Left ventricle myocardium inferior (tissue), 1 donor: ENCODE measurements around the gene NOL4. TPM values are rescaled to one million over a fixed set of nuclear protein-coding genes. Genes with fewer than 3 reads are reported as not detected.
"Not testable (repeated sequence)": the region's sequence is repeated elsewhere in the genome, so short reads cannot be mapped to it uniquely, and the experiment has no call there.

ENCODE experiments used
- DNase-seq: peaks from one replicate; pipeline ENCODE4 v3.0.0-alpha.2; 2020
- H3K27ac ChIP-seq: fragments of 200-600 bp; replicated peaks from 2 replicates; pipeline ENCODE4 v1.8.0; 2021
- H3K27me3 ChIP-seq: fragments of 200-600 bp; 2 replicates; pipeline ENCODE4 v1.8.0; 2021; ENCODE audit warnings: low read depth
- H3K36me3 ChIP-seq: fragments of 200-600 bp; 2 replicates; pipeline ENCODE4 v1.8.0; 2021
- H3K4me1 ChIP-seq: fragments of 200-600 bp; 2 replicates; pipeline ENCODE4 v1.8.0; 2021
- H3K4me3 ChIP-seq: fragments of 200-600 bp; 2 replicates; pipeline ENCODE4 v1.8.0; 2021; ENCODE audit warnings: mild to moderate bottlenecking, moderate library complexity
- H3K9me3 ChIP-seq: fragments of 200-600 bp; replicated peaks from 2 replicates; pipeline ENCODE4 v1.8.0; 2021
- CTCF ChIP-seq: fragments of 200-600 bp; IDR thresholded peaks from 2 replicates; pipeline ENCODE4 v1.8.0; 2021; ENCODE audit warnings: antibody characterized with exemption, mild to moderate bottlenecking, borderline replicate concordance
- intact Hi-C: fragments of 100-400 bp; cut with micrococcal nuclease; formaldehyde crosslinking; loops from one replicate; pipeline ENCODE4 v1.11.0; 2022
- total RNA-seq: library from RNA; stranded (reverse); fragmentation: NEBNext Ultra II Directional; extraction: Animal tissue kit (Norgen Biotek cat#: 25700); gene quantifications from one replicate; pipeline ENCODE4 v1.2.1, GENCODE V29; 2021
- donor health status: DM: no; HTN: yes; CAD: no; lungs with severe emphysema.

Gene NOL4
- total RNA-seq, 1 donor from 2014 or later = not detected

- Histone ChIP-seq H3K4me1 (no peaks in the 10 kb centered on the region), H3K27ac (no peak overlapping the region), H3K36me3 (no peaks in the 10 kb centered on the region), H3K4me3 (no peak overlapping the region), H3K27me3 (no peaks in the 10 kb centered on the region), H3K9me3 (peaks cover 22% of the 10 kb centered on the region)
- DNase-seq = no peak
- no peak for TF ChIP-seq CTCF
- intact Hi-C loops = no loop called here
These were observed 24.0 kb upstream of the NOL4 start for GRCh38 chr18:34248727-34249126.

GRCh38 chr18:34242739-34243138 lies 18.0 kb upstream of the NOL4 start:
- H3K27ac ChIP-seq = no peak overlapping the region
- H3K4me1 ChIP-seq = no peaks in the 10 kb centered on the region
- no peaks in the 10 kb centered on the region for H3K36me3 ChIP-seq
- no peak for TF ChIP-seq CTCF
- H3K9me3 ChIP-seq = peaks cover 25% of the 10 kb centered on the region
- DNase-seq = no peak
- intact Hi-C loops = no loop called here
- H3K27me3 ChIP-seq = no peaks in the 10 kb centered on the region
- H3K4me3 ChIP-seq = no peak overlapping the region

DNA sequence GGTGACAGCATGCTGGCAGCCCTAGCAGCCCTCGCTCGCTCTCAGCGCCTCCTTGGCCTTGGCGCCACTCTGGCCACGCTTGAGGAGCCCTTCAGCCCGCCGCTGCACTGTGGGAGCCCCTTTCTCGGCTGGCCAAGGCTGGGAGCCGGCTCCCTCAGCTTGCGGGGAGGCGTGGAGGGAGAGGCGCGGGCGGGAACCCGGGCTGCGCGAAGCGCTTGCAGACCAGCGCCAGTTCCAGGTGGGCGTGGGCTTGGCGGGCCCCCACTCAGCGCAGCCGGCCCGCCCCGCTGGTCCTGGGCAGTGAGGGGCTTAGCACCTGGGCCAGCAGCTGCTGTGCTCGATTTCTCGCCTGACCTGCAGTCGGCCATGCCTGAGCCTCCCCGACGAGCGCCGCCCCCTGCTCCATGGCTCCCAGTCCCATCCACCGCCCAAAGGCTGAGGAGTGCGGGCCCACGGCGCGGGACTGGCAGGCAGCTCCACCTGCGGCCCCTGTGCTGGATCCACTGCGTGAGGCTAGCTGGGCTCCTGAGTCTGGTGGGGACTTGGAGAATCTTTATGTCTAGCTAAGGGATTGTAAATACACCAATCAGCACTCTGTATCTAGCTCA lies 9.2 kb upstream of the NOL4 start:
- intact Hi-C loops, H3K4me1 ChIP-seq, H3K36me3 ChIP-seq, H3K4me3 ChIP-seq, DNase-seq, H3K27ac ChIP-seq: not testable (repeated sequence)
- Histone ChIP-seq H3K9me3 (peaks cover 12% of the 10 kb centered on the region), H3K27me3 (peaks cover 14% of the 10 kb centered on the region)

- TF ChIP-seq CTCF = no peak
- Histone ChIP-seq H3K4me3 (peak overlapping the region; percentile 63), H3K4me1 (peaks cover 36% of the 10 kb centered on the region), H3K27me3 (peaks cover 96% of the 10 kb centered on the region), H3K36me3 (no peaks in the 10 kb centered on the region), H3K27ac (no peak overlapping the region), H3K9me3 (no peaks in the 10 kb centered on the region)
- no peak for DNase-seq
- intact Hi-C loops = no loop called here
These were observed 473 bp upstream of the NOL4 start for GRCh38 chr18:34225218-34225553.

- peak overlapping the region; percentile 63 for H3K4me3 ChIP-seq
- H3K9me3 ChIP-seq = no peaks in the 10 kb centered on the region
- intact Hi-C loops = no loop called here
- no peak for DNase-seq
- no peak overlapping the region for H3K27ac ChIP-seq
- H3K36me3 ChIP-seq = no peaks in the 10 kb centered on the region
- peaks cover 36% of the 10 kb centered on the region for H3K4me1 ChIP-seq
- no peak for TF ChIP-seq CTCF
- peaks cover 96% of the 10 kb centered on the region for H3K27me3 ChIP-seq
These were observed 755 bp downstream of the NOL4 start for GRCh38 chr18:34223893-34224422.

- no peak overlapping the region for H3K27ac ChIP-seq
- no peak for TF ChIP-seq CTCF
- H3K36me3 ChIP-seq = no peaks in the 10 kb centered on the region
- H3K4me3 ChIP-seq = peak overlapping the region; percentile 63
- H3K27me3 ChIP-seq = peaks cover 99% of the 10 kb centered on the region
- H3K9me3 ChIP-seq = no peaks in the 10 kb centered on the region
- peaks cover 36% of the 10 kb centered on the region for H3K4me1 ChIP-seq
- intact Hi-C loops = no loop called here
- no peak for DNase-seq
These were observed 1.4 kb downstream of the NOL4 start for GRCh38 chr18:34223164-34223892.
